GM04504 (cell line): ENCODE results near the gene FAR2.
"Not testable (repeated sequence)": the region's sequence is repeated elsewhere in the genome, so short reads cannot be mapped to it uniquely, and the experiment has no call there.

Source experiments
- DNase-seq: peaks from one replicate; pipeline ENCODE4 v3.0.0-alpha.2; 2012; ENCODE audit warnings: low read depth

The FAR2 gene

GRCh38 chr12:29152981-29153630, 4.0 kb downstream of the FAR2 start:
- DNase-seq = no peak

GRCh38 chr12:29155079-29155478, 6.0 kb downstream of the FAR2 start:
- no peak for DNase-seq

- DNase-seq = no peak
Measured at GRCh38 chr12:29157486-29157946, 8.4 kb downstream of the FAR2 start.

DNA sequence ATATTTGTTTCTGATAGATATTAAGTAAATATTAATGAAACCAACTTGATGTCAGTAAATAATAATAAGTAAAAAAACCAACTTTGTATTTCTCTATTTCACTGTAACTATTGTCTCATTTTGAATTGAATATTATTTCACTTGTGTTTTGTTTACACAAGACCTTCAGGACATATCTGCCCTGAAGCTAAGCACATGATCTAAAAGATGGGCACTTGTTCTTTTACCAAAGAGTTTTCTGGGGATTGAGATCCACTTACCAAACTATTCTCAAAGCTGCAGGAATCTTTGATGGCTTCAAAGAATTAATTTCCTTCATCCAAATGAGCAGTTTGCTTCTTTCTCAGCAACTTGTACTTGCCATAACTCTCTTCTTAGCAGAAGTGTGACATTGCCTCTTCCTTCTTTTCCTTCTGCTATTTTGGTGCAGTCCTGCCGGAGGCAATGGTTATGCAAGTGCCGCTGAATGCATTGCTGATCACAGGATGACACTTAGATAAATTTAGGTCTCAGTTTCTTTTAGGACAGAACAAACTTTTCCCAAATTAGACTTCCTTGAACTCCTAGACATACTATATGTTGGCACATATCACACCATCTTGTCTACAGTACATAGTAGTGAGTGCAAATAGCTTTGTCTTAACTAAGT, 9.2 kb downstream of the FAR2 start:
- DNase-seq = no peak

GRCh38 chr12:29159661-29160060, 10.6 kb downstream of the FAR2 start:
- no peak for DNase-seq

DNA sequence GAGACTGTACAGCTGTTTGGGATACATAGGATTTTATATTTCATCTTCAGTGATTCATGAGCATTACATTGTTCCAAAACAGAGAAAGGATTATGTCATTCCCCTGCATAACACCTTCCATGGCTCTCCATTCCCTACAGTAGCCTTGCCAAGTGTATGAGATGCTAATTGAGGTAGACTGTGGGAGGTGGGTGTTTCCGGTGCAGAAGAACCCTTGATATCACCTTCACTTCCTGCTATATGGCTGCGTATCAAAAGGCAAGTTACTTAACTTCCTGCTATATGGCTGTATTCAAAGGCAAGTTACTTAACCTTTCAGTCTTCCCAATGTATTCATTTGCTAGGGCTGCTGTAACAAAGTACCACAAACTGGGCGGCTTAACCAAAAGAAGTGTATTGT, 11.2 kb downstream of the FAR2 start:
- DNase-seq = no peak

DNA sequence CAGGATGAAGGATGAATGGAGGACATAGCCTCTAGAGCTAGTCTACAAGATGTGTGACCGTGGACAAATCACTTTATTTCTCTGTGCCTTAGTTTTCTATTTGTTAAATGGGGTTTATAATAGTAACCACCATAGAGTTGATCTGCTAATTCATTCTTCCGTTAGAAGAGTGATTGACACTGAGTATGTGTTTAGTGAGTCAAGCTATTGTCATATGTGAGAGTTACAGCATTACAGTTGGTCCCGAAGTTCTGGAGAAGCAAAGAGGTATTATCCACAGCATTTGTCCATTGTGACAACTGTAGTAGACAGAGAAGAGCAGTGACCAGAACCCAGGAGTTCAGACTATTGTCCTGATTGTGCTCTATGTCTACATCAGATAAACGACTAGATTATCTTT, 14.1 kb downstream of the FAR2 start:
- DNase-seq = no peak

- peak; percentile 41 for DNase-seq
Measured at GRCh38 chr12:29164477-29165393, 15.7 kb downstream of the FAR2 start.

- DNase-seq = no peak
Measured at GRCh38 chr12:29167445-29167844, 18.4 kb downstream of the FAR2 start.

DNA sequence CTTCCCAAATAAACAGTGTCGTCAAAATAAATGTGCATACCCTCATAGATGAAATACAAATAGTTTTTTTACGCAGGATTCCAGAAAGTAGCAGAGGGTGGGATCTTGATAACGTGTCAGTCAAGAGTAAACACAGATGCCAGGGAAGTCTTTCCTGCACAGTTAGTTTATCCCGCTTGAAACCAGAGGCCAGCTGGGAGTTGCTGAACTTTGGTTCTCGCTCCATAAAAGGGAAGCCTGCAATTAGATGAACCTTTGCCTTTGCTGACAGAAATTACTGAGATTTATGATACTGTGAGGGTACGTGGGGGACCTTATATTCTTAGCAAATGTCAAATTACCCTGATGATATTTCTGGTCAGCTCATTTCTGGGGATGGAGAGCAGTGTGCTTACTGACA, 18.9 kb downstream of the FAR2 start:
- no peak for DNase-seq

- not testable (repeated sequence) for DNase-seq
Measured at GRCh38 chr12:29169978-29170377, 20.9 kb downstream of the FAR2 start.

GRCh38 chr12:29170478-29171084, 21.5 kb downstream of the FAR2 start:
- DNase-seq = not testable (repeated sequence)

DNA sequence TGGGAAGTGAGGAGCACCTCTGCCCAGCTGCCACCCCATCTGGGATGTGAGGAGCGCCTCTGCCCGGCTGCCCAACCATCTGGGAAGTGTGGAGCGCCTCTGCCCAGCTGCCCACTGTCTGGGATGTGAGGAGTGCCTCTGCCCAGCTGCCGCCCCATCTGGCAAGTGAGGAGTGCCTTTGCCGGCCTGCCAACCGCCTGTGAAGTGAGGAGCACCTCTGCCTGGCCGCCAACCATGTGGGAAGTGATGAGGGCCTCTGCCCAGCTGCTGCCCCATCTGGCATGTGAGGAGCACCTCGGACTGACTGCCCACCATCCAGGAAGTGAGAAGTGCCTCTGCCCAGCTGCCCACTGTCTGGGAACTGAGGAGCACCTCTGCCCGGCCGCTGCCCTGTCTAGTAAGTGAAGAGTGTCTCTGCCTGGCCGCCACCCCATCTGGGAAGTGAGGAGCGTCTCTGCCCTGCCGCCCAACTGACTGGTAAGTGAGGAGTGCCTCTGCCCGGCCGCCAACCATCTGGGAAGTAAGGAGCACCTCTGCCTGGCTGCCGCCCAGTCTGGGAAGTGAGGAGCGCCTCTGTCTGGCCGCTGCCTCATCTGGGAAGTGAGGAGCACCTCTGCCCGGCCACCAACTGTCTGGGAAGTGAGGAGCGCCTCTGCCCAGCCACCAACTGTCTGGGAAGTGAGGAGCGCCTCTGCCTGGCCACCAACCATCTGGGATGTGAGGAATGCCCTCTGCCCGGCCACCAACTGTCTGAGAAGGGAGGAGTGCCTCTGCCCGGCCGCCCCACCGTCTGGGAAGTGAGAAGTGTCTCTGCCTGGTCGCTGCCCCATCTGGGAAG, 22.6 kb downstream of the FAR2 start:
- DNase-seq = no peak

DNA sequence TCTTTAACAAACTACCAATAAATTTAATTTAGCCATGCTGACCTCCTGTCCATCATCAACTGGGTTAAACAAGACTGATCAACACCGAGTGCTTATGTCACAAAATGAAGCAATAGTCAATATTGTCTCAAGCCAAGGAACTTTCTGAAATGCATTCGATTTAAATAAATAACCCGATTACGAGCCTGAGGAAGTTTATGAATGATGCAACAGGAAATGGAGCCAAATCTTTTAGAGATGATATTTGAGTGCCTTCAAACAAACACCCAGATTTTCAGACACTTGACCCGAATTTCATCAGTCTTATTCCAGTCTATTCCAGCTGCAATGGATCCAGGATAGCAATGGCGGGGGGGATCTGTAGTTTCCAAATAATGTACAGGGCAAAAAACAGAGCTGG, 27.9 kb downstream of the FAR2 start:
- no peak for DNase-seq

- not testable (repeated sequence) for DNase-seq
Measured at GRCh38 chr12:29182247-29182646, 33.2 kb downstream of the FAR2 start.

- DNase-seq = no peak
Measured at GRCh38 chr12:29187756-29188155, 38.7 kb downstream of the FAR2 start.

GRCh38 chr12:29191267-29191850, 42.3 kb downstream of the FAR2 start:
- no peak for DNase-seq

DNA sequence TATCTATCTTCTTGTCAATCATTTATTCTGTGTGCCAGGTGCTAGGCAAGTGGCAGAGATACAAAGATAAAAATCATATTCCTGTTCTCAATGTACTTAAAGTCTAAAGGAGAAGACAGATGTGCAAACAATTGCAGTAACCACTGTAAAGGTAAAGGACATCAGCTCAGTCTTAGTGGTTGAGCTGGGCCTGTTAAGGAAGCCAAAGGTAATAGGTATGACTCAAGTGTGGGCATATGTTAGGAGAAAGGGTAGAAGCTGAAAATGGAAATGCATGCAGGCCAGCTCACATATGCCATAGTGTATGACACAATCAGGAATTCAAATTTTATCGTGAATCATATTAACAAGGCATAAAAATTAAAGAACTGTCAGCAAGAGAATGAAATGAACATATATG, 49.8 kb downstream of the FAR2 start:
- no peak for DNase-seq

DNA sequence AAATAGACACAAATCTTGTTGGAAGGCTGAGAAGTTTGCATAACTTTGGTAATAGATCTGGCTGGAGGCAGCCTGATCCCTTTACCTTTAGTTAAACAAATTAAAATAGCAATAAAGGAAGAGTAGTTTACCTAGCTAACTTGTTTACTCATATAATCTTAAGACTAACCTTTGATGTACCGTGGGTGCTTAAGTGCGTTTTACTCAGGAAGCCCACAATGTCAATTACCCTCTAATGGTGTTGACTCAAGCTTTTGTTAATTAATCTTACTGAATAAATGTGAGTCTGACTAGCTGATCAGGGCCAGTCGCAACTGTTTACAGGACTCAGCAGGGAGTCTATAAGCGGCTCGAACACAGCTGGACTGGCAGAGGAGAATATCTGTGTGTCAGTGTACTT, 51.5 kb downstream of the FAR2 start:
- DNase-seq = no peak

DNA sequence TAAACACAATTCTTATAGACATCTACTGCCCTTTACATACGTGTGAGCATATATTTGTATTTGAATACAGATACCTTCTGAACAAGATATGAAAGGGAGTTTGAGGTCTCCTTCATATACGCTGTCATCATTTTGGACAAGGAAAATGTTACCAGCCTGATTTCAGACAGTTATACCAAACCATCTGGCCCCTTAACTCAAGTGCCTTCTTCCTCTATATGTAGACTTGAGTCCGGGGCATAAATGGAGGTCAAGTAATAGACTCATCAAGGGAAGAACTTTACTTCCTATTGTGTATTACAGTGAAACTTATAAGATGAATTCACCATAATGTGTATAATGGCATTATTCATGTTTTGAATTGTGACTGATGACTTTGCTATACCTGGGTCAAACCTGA, 52.2 kb downstream of the FAR2 start:
- DNase-seq = no peak

GRCh38 chr12:29201746-29202145, 52.7 kb downstream of the FAR2 start:
- DNase-seq = no peak
